Measurements from ENCODE around the gene NEDD9. TPM values are rescaled to one million over a fixed set of nuclear protein-coding genes. Genes with fewer than 3 reads are reported as not detected.
A peak's percentile ranks its signal among the peaks of the same experiment; 100 is the strongest.

NEDD9 gene
- total and polyA plus RNA-seq, 2 of the 13 experiments (the other 11 are each of a cell fraction or from before 2014, with no cell fraction given) = 27.1 to 389 TPM

GRCh38 chr6:11214084-11214833, 18.2 kb downstream of the NEDD9 start (continued):
- no peak for TF ChIP-seq ZNF232 (CRISPR knock-in tag; IDR thresholded peaks at IDR 0.05; ENCODE audit: borderline replicate concordance)
- TF ChIP-seq ZNF639 (CRISPR knock-in tag; conservative IDR thresholded peaks at IDR 0.05) = no peak
- no peak for TF ChIP-seq ARID5B (CRISPR knock-in tag; IDR thresholded peaks at IDR 0.05)
- TF ChIP-seq HHEX (CRISPR knock-in tag; IDR thresholded peaks at IDR 0.05) = 0 out of 2 replicates have a peak, but pooled peaks have one; percentile 19
- TF ChIP-seq ZBTB26 (CRISPR knock-in tag; IDR thresholded peaks at IDR 0.05; ENCODE audit: borderline replicate concordance) = no peak
- TF ChIP-seq ZNF772 (CRISPR knock-in tag; IDR thresholded peaks at IDR 0.05) = no peak
- TF ChIP-seq NBN (conservative IDR thresholded peaks at IDR 0.05) = no peak
- TF ChIP-seq SSRP1 (CRISPR knock-in tag; IDR thresholded peaks at IDR 0.05) = peak; percentile 75; the same call in 1 of the 2 replicates
- no peak for TF ChIP-seq ZNF740 (CRISPR knock-in tag; IDR thresholded peaks at IDR 0.05)
- no peak for TF ChIP-seq TCF12 (IDR thresholded peaks at IDR 0.05)
- TF ChIP-seq TCF12 (CRISPR knock-in tag; IDR thresholded peaks at IDR 0.05) = no peak
- no peak for TF ChIP-seq ZNF782 (CRISPR knock-in tag; IDR thresholded peaks at IDR 0.05; ENCODE audit: borderline replicate concordance)
- TF ChIP-seq FOSL2 (CRISPR knock-in tag; IDR thresholded peaks at IDR 0.05) = no peak
- TF ChIP-seq CENPBD1 (CRISPR knock-in tag; IDR thresholded peaks at IDR 0.05; ENCODE audit: borderline replicate concordance, low read depth) = no peak
- no peak for TF ChIP-seq RFX3 (CRISPR knock-in tag; IDR thresholded peaks at IDR 0.05)
- TF ChIP-seq ZFP82 (CRISPR knock-in tag; IDR thresholded peaks at IDR 0.05; ENCODE audit: borderline replicate concordance) = no peak
- TF ChIP-seq POLR2A (IDR thresholded peaks at IDR 0.05; ENCODE audit: insufficient read depth in 1 of 2, low read depth in 2 of 2, low read length in 2 of 2) = 0 out of 4 replicates have a peak, but pooled peaks of 1 of the 2 experiments have one; percentile 21
- no peak for TF ChIP-seq ZNF503 (CRISPR knock-in tag; IDR thresholded peaks at IDR 0.05)
- TF ChIP-seq ZNF121 (CRISPR knock-in tag; IDR thresholded peaks at IDR 0.05) = no peak

All from HepG2 (cell line).